Panc1 (cell line): ENCODE measurements around the gene SLC39A7. TPM values are rescaled to one million over a fixed set of nuclear protein-coding genes. Genes with fewer than 3 reads are reported as not detected.

Experiments used
- ATAC-seq: fragments of 200-7000 bp; cut with Tn5 transposase; 2 replicates; pipeline ENCODE4 v1.9.1; 2020; ENCODE audit warnings: mild to moderate bottlenecking, moderate library complexity
- BruUV-seq: library from RNA; stranded (reverse); fragments of 400-500 nt; replicated peaks from 2 replicates; lab custom pipeline; 2021; lab: Mats Ljungman, UMichigan
- CTCF ChIA-PET: fragments of 300-600 bp; sonication (Branson Sonifier 250); formaldehyde crosslinking; loops from one replicate; lab custom pipeline; 2022; ENCODE audit warnings: antibody characterized with exemption; lab: Charles Lee
- POLR2A ChIA-PET: fragments of 300-600 bp; sonication (Branson Sonifier 250); formaldehyde crosslinking; loops from one replicate; lab custom pipeline; 2022; ENCODE audit warnings: antibody characterized with exemption; lab: Charles Lee
- DNase-seq: peaks from one replicate; pipeline ENCODE4 v3.0.0-alpha.2; 2010; ENCODE audit warnings: low read depth, low spot score
- H3K27ac ChIP-seq: 2 replicates; pipeline ENCODE4 v1.5.1; 2011; ENCODE audit warnings: mild to moderate bottlenecking, low read length, inconsistent platforms
- H3K27me3 ChIP-seq: fragments of 200-500 bp; sonication (Bioruptor generic); 2 replicates; pipeline ENCODE4 v1.6.0; 2014; ENCODE audit warnings: low read length, inconsistent platforms; ENCODE audit not compliant: control insufficient read depth, insufficient read depth
- H3K36me3 ChIP-seq: fragments of 200-500 bp; sonication (Bioruptor generic); 2 replicates; pipeline ENCODE4 v1.5.1; 2014; ENCODE audit warnings: inconsistent platforms, mild to moderate bottlenecking, low read length, moderate library complexity; ENCODE audit not compliant: control insufficient read depth, insufficient read depth
- H3K4me1 ChIP-seq: 2 replicates; pipeline ENCODE4 v1.5.1; 2011; ENCODE audit warnings: inconsistent platforms, mild to moderate bottlenecking, low read length, moderate library complexity; ENCODE audit not compliant: control insufficient read depth, insufficient read depth
- H3K4me3 ChIP-seq, 2 experiments: 2 replicates each; pipeline ENCODE4 v1.5.1; 2011 to 2012; ENCODE audit warnings: low read depth in 2 of 2, low read length in 2 of 2, mild to moderate bottlenecking in 2 of 2, inconsistent platforms in 1 of 2, moderate library complexity in 1 of 2
- H3K9me3 ChIP-seq: fragments of 200-500 bp; sonication (Bioruptor generic); 2 replicates; pipeline ENCODE4 v1.5.1; 2014; ENCODE audit warnings: low read depth, mild to moderate bottlenecking, inconsistent platforms, low read length, moderate library complexity; ENCODE audit not compliant: control insufficient read depth, insufficient read depth
- POLR2AphosphoS5 ChIP-seq: IDR thresholded peaks from 2 replicates; pipeline ENCODE4 v1.6.1; 2012; ENCODE audit warnings: mild to moderate bottlenecking, low read depth, low read length, moderate library complexity
- SIN3A ChIP-seq: IDR thresholded peaks from 2 replicates; pipeline ENCODE4 v1.6.1; 2012; ENCODE audit warnings: low read depth, mild to moderate bottlenecking, low read length, moderate library complexity, borderline replicate concordance; ENCODE audit not compliant: insufficient read depth
- TCF7L2 ChIP-seq: IDR thresholded peaks from 2 replicates; pipeline ENCODE4 v1.6.1; 2011; ENCODE audit warnings: mild to moderate bottlenecking, low read depth, low read length, inconsistent platforms
- in situ Hi-C: cut with HindIII; loops from 2 replicates; pipeline ENCODE4 v1.10.0; 2016; ENCODE audit warnings: low sequenced_read_pairs, low pct_unique_long_range_greater_than_20kb
- intact Hi-C: fragments of 100-400 bp; cut with micrococcal nuclease; formaldehyde crosslinking; loops from one replicate; pipeline ENCODE4 v1.10.0; 2022; ENCODE audit not compliant: unreplicated experiment
- total RNA-seq: library from RNA; stranded (reverse); gene quantifications from one replicate; pipeline ENCODE4 v1.2.1, GENCODE V29; 2021; ENCODE audit not compliant: unreplicated experiment
- TF ChIP-seq, protein P1 (sequence below): fragments of 450-650 bp; IDR thresholded peaks from 2 replicates; pipeline ENCODE4 v1.5.1; 2017; ENCODE audit warnings: mild to moderate bottlenecking
- TF ChIP-seq, protein P2 (sequence below), 2 experiments: IDR thresholded peaks; 2 replicates each; pipeline ENCODE4 v1.6.1; 2011 to 2012; ENCODE audit warnings: low read depth in 2 of 2, control low read depth in 1 of 2, low read length in 1 of 2, mild to moderate bottlenecking in 1 of 2, moderate library complexity in 1 of 2; ENCODE audit not compliant: insufficient read depth in 1 of 2

Gene SLC39A7
- total RNA-seq, 1 experiment from 2014 or later: 135 TPM

DNA sequence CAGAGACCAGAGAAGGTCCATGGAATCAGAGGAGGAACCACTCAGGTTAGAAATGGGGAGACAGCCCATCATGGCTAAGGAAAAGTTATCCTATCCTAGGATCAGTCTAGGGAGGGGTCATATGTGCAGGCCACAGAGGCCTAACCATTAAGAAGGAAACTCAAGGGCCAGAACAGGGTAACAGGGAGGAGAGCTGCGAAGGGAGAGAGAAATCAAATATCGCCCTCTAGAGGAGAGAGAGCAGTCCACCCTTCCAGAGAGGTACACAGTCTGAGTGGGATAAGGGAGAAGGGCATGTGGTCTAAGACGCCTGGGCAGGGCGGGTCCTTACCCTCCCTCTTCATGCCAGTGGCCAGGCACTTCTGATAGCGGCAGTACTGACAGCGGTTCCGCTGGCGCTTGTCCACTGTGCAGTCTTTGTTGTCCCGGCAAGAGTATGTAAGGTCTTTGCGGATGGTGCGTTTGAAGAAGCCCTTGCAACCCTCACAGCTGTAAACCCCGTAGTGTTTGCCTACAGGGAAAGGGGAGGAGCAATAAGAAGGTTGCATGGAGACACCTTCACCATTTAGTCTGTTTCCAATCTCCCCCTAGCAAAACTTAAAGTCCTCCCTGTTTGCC, 3.1 kb upstream of the SLC39A7 start:
- no peak overlapping the region for H3K27ac ChIP-seq
- ChIA-PET POLR2A (no interaction called here), CTCF (interaction anchor here (0.6 to 1.8 kb wide), 3 partner anchors 23 to 51 kb away, joined by 3 to 9 read pairs (median 3); no protein-coding TSS in a partner anchor)
- BruUV-seq: no TSS peak
- ATAC-seq (peak; percentile 68), DNase-seq (no peak)
- no peak overlapping the region for H3K4me3 ChIP-seq
- H3K36me3 ChIP-seq: peaks cover 17% of the 10 kb centered on the region; the same call in 1 of the 2 replicates
- no peaks in the 10 kb centered on the region for H3K27me3 ChIP-seq
- in situ Hi-C loops: no loop called here
- peaks cover 18% of the 10 kb centered on the region for H3K4me1 ChIP-seq
- intact Hi-C loops: no loop called here
- no peak for TF ChIP-seq POLR2AphosphoS5
- TF ChIP-seq, protein P1, sequence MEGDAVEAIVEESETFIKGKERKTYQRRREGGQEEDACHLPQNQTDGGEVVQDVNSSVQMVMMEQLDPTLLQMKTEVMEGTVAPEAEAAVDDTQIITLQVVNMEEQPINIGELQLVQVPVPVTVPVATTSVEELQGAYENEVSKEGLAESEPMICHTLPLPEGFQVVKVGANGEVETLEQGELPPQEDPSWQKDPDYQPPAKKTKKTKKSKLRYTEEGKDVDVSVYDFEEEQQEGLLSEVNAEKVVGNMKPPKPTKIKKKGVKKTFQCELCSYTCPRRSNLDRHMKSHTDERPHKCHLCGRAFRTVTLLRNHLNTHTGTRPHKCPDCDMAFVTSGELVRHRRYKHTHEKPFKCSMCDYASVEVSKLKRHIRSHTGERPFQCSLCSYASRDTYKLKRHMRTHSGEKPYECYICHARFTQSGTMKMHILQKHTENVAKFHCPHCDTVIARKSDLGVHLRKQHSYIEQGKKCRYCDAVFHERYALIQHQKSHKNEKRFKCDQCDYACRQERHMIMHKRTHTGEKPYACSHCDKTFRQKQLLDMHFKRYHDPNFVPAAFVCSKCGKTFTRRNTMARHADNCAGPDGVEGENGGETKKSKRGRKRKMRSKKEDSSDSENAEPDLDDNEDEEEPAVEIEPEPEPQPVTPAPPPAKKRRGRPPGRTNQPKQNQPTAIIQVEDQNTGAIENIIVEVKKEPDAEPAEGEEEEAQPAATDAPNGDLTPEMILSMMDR: peak; percentile 89
- no peaks in the 10 kb centered on the region for H3K9me3 ChIP-seq

DNA sequence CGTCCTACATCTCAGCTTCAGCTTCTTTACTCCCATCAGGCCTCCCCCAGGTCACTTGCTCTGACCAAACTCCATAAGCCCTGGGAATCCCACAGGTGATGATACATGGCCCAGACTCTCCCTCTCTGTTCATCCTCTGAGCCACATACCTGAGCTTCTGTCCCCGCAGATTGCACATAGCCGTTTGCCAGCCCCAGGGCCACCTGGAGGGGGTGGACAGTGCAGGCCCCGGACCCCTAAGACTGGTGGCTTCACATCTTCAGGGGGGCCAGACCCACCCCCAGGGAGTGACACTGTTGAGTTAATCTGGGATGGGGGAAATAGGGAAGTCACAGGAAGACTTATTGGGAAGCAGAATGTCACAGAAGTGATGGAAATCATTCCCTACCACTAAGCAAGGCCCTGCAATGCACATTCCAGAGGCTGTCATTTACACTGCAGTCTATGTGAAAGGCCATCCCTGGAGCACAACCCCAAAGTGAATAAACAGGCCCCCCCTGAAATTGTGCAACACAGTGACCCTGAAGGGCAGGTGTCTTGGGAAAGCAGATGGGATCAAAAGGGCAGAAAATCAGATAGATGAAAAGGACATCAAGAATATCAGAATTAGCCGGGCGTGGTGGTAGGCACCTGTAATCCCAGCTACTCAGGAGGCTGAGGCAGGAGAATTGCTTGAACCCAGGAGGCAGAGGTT, 2.4 kb upstream of the SLC39A7 start:
- H3K36me3 ChIP-seq: peaks cover 21% of the 10 kb centered on the region
- intact Hi-C loops: no loop called here
- peaks cover 24% of the 10 kb centered on the region for H3K4me1 ChIP-seq
- CTCF ChIA-PET: interaction anchor here (1.8 kb wide), 1 partner anchor 51 kb away, joined by 9 read pairs; no protein-coding TSS in a partner anchor
- TF ChIP-seq, protein P2, sequence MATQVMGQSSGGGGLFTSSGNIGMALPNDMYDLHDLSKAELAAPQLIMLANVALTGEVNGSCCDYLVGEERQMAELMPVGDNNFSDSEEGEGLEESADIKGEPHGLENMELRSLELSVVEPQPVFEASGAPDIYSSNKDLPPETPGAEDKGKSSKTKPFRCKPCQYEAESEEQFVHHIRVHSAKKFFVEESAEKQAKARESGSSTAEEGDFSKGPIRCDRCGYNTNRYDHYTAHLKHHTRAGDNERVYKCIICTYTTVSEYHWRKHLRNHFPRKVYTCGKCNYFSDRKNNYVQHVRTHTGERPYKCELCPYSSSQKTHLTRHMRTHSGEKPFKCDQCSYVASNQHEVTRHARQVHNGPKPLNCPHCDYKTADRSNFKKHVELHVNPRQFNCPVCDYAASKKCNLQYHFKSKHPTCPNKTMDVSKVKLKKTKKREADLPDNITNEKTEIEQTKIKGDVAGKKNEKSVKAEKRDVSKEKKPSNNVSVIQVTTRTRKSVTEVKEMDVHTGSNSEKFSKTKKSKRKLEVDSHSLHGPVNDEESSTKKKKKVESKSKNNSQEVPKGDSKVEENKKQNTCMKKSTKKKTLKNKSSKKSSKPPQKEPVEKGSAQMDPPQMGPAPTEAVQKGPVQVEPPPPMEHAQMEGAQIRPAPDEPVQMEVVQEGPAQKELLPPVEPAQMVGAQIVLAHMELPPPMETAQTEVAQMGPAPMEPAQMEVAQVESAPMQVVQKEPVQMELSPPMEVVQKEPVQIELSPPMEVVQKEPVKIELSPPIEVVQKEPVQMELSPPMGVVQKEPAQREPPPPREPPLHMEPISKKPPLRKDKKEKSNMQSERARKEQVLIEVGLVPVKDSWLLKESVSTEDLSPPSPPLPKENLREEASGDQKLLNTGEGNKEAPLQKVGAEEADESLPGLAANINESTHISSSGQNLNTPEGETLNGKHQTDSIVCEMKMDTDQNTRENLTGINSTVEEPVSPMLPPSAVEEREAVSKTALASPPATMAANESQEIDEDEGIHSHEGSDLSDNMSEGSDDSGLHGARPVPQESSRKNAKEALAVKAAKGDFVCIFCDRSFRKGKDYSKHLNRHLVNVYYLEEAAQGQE (IDR thresholded peaks at IDR 0.05; ENCODE audit: insufficient read depth in 1 of 2, low read depth in 2 of 2, low read length in 1 of 2): no peak
- no peak for TF ChIP-seq SIN3A
- no peak for TF ChIP-seq TCF7L2
- TF ChIP-seq, protein P1: no peak
- TF ChIP-seq POLR2AphosphoS5: no peak
- TSS peak; percentile 65 for BruUV-seq
- ATAC-seq (no peak), DNase-seq (no peak)
- no peaks in the 10 kb centered on the region for H3K27me3 ChIP-seq
- H3K9me3 ChIP-seq: no peaks in the 10 kb centered on the region
- in situ Hi-C loops: no loop called here
- POLR2A ChIA-PET: interaction anchor here (0.6 to 0.7 kb wide), 2 partner anchors 10 to 25 kb away, joined by 3 to 9 read pairs; no protein-coding TSS in a partner anchor
- H3K4me3 ChIP-seq: no peak overlapping the region
- H3K27ac ChIP-seq: no peak overlapping the region
